ENCODE measurements around the gene ORAI3.

Gene ORAI3

DNA sequence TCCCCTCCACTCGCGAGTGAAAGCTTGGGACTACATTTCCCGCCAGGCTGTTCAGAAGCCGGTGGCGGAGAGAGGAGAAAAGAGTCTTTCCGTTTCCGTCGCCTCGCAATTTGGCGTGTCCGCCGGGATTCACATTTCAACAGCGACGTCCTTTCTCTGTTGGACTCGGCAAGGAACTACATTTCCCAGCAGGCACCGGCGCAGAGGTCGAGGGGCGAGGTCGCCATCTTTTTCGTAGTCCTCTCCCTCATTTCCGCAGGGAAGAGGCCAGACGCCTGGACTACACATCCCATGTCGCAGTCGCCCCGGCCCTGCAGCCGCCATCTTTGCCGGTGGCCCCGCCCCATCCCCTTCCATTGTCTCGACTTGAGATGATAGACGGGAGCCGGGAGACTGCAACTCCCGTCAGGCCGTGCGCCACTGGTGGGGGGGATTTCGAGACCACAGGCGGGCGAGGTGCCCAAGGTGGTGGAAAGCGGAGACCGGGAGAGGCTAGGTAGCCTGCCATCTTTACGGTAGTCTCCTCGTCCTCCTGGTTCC lies 26.4 kb upstream of the ORAI3 start:
- no peak overlapping the region for H2BK12ac ChIP-seq (ENCODE audit: low read length)
- peak overlapping the region; percentile 76 for H2AFZ ChIP-seq (ENCODE audit: insufficient read depth, low read length, poor library complexity)
- no peak overlapping the region for H3K23ac ChIP-seq (ENCODE audit: low read length)
- H3K4me2 ChIP-seq (ENCODE audit: low read length): peak overlapping the region; percentile 83
- no peak overlapping the region for H2AK5ac ChIP-seq (ENCODE audit: low read length)
- no peaks in the 10 kb centered on the region for H3K27me3 ChIP-seq (ENCODE audit: insufficient read depth, low read length)
- no peaks in the 10 kb centered on the region for H3K9me3 ChIP-seq (ENCODE audit: insufficient read depth, low read depth, low read length)
- H3K4ac ChIP-seq (ENCODE audit: low read depth, low read length): peak overlapping the region; percentile 33
- H3K4me3 ChIP-seq (ENCODE audit: low read depth, low read length): peak overlapping the region; percentile 80
- H3K18ac ChIP-seq (ENCODE audit: low read length): peak overlapping the region; percentile 92
- H4K8ac ChIP-seq (ENCODE audit: low read depth, low read length): peak overlapping the region; percentile 92
- DNase-seq: peak; percentile 99 to 100
- peak overlapping the region; percentile 57 for H2BK120ac ChIP-seq (ENCODE audit: insufficient read depth, low read length, poor library complexity)
- peaks cover 19 to 21% of the 10 kb centered on the region in 2 experiments for H3K36me3 ChIP-seq (ENCODE audit: control insufficient read depth in 1 of 2, insufficient read depth in 2 of 2, low read length in 2 of 2)
- H3K9ac ChIP-seq (ENCODE audit: low read length): peak overlapping the region; percentile 59
- peak overlapping the region; percentile 91 for H4K91ac ChIP-seq (ENCODE audit: low read depth, low read length)
- H3K79me2 ChIP-seq (ENCODE audit: control insufficient read depth, insufficient read depth, low read length, poor library complexity): peaks cover 9% of the 10 kb centered on the region
- no CpG with 5 or more reads among the region's 42 CpGs for WGBS (ENCODE audit: extremely low coverage, insufficient coverage, insufficient read length)
- peak overlapping the region; percentile 94 for H3K14ac ChIP-seq (ENCODE audit: low read length)
- peak overlapping the region; percentile 43 for H4K12ac ChIP-seq (ENCODE audit: low read depth, low read length)
- peak overlapping the region; percentile 79 for H2BK5ac ChIP-seq (ENCODE audit: low read depth, low read length, poor library complexity)
- H3K4me1 ChIP-seq (ENCODE audit: control insufficient read depth in 1 of 2, insufficient read depth in 2 of 2, low read length in 2 of 2): peaks cover 4 to 5% of the 10 kb centered on the region in 2 experiments
- peak overlapping the region; percentile 75 for H3K27ac ChIP-seq (ENCODE audit: low read depth, low read length)
- peaks cover 17% of the 10 kb centered on the region for H3K79me1 ChIP-seq (ENCODE audit: low read length)

DNA sequence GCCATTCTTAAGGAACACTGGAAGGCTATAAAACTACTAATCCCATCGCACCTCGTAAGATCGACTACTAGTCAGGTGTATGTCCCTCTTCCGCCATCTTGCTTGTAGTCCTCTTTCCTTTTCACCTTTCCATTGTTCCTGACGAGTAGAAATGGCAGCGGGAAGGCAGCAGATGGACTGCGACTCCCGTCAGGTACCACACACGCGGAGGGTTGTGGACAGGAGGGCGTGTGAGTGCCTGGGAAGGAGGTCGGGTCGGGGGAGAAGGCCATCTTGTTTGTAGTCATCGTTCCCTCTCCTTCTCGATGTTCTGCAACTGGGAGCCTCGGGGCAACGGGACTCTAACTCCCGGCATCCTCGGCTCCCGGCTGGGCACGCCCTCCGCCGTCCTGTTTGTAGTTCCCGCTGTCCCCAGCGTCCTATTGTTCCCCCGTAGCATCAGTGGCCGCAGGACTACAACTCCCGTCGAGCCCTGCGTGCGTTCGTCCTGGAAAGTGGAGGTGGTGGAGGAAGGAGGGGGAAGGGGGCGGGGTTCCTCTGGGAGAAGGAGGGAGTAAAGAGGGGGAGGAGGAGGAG lies 25.8 kb upstream of the ORAI3 start:
- Histone ChIP-seq H4K91ac (ENCODE audit: low read depth, low read length) (peak overlapping the region; percentile 91), H3K27me3 (ENCODE audit: insufficient read depth, low read length) (no peaks in the 10 kb centered on the region), H2BK5ac (ENCODE audit: low read depth, low read length, poor library complexity) (peak overlapping the region; percentile 79), H3K27ac (ENCODE audit: low read depth, low read length) (peak overlapping the region; percentile 71), H2BK120ac (ENCODE audit: insufficient read depth, low read length, poor library complexity) (peak overlapping the region; percentile 57), H3K4me1 (ENCODE audit: control insufficient read depth in 1 of 2, insufficient read depth in 2 of 2, low read length in 2 of 2) (peaks cover 4 to 5% of the 10 kb centered on the region in 2 experiments), H3K79me2 (ENCODE audit: control insufficient read depth, insufficient read depth, low read length, poor library complexity) (peaks cover 9% of the 10 kb centered on the region), H3K79me1 (ENCODE audit: low read length) (peaks cover 17% of the 10 kb centered on the region), H2AFZ (ENCODE audit: insufficient read depth, low read length, poor library complexity) (peak overlapping the region; percentile 76), H3K4me3 (ENCODE audit: low read depth, low read length) (peak overlapping the region; percentile 80), H3K14ac (ENCODE audit: low read length) (peak overlapping the region; percentile 94), H3K23ac (ENCODE audit: low read length) (no peak overlapping the region), H3K18ac (ENCODE audit: low read length) (peak overlapping the region; percentile 75), H4K12ac (ENCODE audit: low read depth, low read length) (peak overlapping the region; percentile 43), H4K8ac (ENCODE audit: low read depth, low read length) (peak overlapping the region; percentile 92), H3K36me3 (ENCODE audit: control insufficient read depth in 1 of 2, insufficient read depth in 2 of 2, low read length in 2 of 2) (peaks cover 22 to 26% of the 10 kb centered on the region in 2 experiments), H2BK12ac (ENCODE audit: low read length) (no peak overlapping the region), H2AK5ac (ENCODE audit: low read length) (no peak overlapping the region), H3K4ac (ENCODE audit: low read depth, low read length) (peak overlapping the region; percentile 33), H3K4me2 (ENCODE audit: low read length) (peak overlapping the region; percentile 46), H3K9ac (ENCODE audit: low read length) (peak overlapping the region; percentile 59), H3K9me3 (ENCODE audit: insufficient read depth, low read depth, low read length) (no peaks in the 10 kb centered on the region)
- DNase-seq: peak; percentile 100
- WGBS (ENCODE audit: extremely low coverage, insufficient coverage, insufficient read length): no CpG with 5 or more reads among the region's 33 CpGs

DNA sequence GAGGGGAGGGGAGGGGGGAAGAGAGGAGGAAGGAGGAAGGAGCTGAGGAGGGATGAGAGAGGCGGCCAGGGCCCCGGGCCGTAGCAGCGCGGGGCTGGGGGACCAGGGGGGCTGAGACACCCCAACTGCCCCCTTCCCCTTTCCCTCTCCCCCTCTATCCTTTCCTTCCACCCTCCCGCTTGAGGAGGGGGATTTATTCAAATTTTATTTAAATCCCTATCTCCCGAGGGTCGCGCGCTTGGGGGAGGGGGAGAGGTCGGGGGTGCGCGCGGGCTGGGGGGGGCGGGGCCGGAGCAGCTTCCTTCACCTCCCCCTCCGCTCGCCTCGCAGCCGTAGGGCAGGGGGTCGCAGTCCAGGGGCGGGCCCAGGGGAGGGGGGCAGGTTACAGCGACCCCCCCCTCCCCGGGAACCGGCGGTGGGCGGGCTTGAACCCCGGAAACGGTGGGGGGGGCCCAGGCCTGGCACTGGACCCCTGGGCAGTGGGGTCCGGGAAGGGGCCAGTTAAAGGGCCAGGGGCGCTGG lies 25.3 kb upstream of the ORAI3 start, which contains the start of gene FBXL19:
TSS of gene FBXL19 (plus strand) at position 19 of the 522 bp plus-strand sequence. CDS start 2,183 bp downstream, outside the sequence.
- no CpG with 5 or more reads among the region's 31 CpGs for WGBS (ENCODE audit: extremely low coverage, insufficient coverage, insufficient read length)
- Histone ChIP-seq H3K4me1 (ENCODE audit: control insufficient read depth in 1 of 2, insufficient read depth in 2 of 2, low read length in 2 of 2) (peaks cover 4 to 5% of the 10 kb centered on the region in 2 experiments), H3K27me3 (ENCODE audit: insufficient read depth, low read length) (no peaks in the 10 kb centered on the region), H4K91ac (ENCODE audit: low read depth, low read length) (peak within 1 kb of the TSS; percentile 96), H3K9me3 (ENCODE audit: insufficient read depth, low read depth, low read length) (no peaks in the 10 kb centered on the region), H3K4me2 (ENCODE audit: low read length) (peak within 1 kb of the TSS; percentile 84), H3K79me1 (ENCODE audit: low read length) (peaks cover 17% of the 10 kb centered on the region), H4K12ac (ENCODE audit: low read depth, low read length) (peak within 1 kb of the TSS; percentile 86), H3K14ac (ENCODE audit: low read length) (peak within 1 kb of the TSS; percentile 96), H3K79me2 (ENCODE audit: control insufficient read depth, insufficient read depth, low read length, poor library complexity) (peaks cover 9% of the 10 kb centered on the region), H3K9ac (ENCODE audit: low read length) (peak within 1 kb of the TSS; percentile 84), H2AFZ (ENCODE audit: insufficient read depth, low read length, poor library complexity) (peak within 1 kb of the TSS; percentile 76), H3K4me3 (ENCODE audit: low read depth, low read length) (peak within 1 kb of the TSS; percentile 82), H3K27ac (ENCODE audit: low read depth, low read length) (peak within 1 kb of the TSS; percentile 75), H3K4ac (ENCODE audit: low read depth, low read length) (peak within 1 kb of the TSS; percentile 82), H2BK12ac (ENCODE audit: low read length) (no peak within 1 kb of the TSS), H3K23ac (ENCODE audit: low read length) (no peak within 1 kb of the TSS), H2AK5ac (ENCODE audit: low read length) (peak within 1 kb of the TSS; percentile 81), H2BK5ac (ENCODE audit: low read depth, low read length, poor library complexity) (peak within 1 kb of the TSS; percentile 79), H3K18ac (ENCODE audit: low read length) (peak within 1 kb of the TSS; percentile 97), H2BK120ac (ENCODE audit: insufficient read depth, low read length, poor library complexity) (peak within 1 kb of the TSS; percentile 63), H4K8ac (ENCODE audit: low read depth, low read length) (peak within 1 kb of the TSS; percentile 92), H3K36me3 (ENCODE audit: control insufficient read depth in 1 of 2, insufficient read depth in 2 of 2, low read length in 2 of 2) (peaks cover 27 to 31% of the 10 kb centered on the region in 2 experiments)
- DNase-seq: no peak

DNA sequence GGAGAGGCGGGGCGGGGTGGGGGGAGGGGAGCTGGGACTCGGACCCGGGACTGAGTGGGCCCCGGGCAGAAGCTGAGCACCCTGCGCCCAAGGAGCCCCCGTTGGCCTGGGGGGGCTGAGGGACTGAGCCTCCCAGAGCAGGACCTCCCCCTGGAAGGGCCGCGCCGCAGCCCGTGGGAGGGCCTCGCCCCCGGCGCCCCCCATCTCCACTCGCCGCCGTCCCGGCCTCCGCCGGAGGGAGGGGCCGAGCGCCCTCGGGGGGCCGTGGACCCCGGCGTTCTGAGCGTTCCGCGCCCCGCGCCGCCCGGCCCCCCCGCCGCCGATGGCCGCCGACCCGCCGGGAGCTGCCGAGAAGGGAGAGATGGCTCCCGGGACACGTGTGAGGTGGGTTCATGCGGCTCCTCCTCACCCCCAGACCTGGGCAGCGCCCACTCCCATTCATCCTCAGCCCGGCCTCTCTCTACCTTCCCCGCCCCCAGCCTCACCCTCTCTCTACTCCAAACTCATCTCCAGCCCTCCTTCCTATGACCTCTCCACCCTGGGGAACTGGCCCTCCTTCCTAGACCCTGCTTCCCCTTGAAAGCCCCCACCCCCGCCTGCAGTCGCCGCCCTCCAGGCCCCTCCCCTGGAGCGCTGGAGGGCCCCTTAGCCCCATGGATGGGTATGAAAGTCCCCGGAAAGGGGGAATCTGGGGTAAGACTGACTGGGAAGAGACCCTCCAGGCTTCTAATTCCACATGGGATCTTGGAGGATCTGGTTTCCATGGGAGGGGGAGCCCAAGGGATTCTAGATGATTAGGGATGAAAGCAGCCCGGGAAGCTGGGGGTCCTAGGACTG lies 24.6 kb upstream of the ORAI3 start:
- Histone ChIP-seq H4K91ac (ENCODE audit: low read depth, low read length) (peak overlapping the region; percentile 96), H2BK12ac (ENCODE audit: low read length) (no peak overlapping the region), H3K14ac (ENCODE audit: low read length) (peak overlapping the region; percentile 96), H3K79me2 (ENCODE audit: control insufficient read depth, insufficient read depth, low read length, poor library complexity) (peaks cover 9% of the 10 kb centered on the region), H2BK5ac (ENCODE audit: low read depth, low read length, poor library complexity) (peak overlapping the region; percentile 70), H2BK120ac (ENCODE audit: insufficient read depth, low read length, poor library complexity) (peak overlapping the region; percentile 63), H3K36me3 (ENCODE audit: control insufficient read depth in 1 of 2, insufficient read depth in 2 of 2, low read length in 2 of 2) (peaks cover 31 to 37% of the 10 kb centered on the region in 2 experiments), H2AFZ (ENCODE audit: insufficient read depth, low read length, poor library complexity) (peak overlapping the region; percentile 30), H3K18ac (ENCODE audit: low read length) (peak overlapping the region; percentile 97), H3K4me2 (ENCODE audit: low read length) (peak overlapping the region; percentile 84), H3K27me3 (ENCODE audit: insufficient read depth, low read length) (no peaks in the 10 kb centered on the region), H3K4me1 (ENCODE audit: control insufficient read depth in 1 of 2, insufficient read depth in 2 of 2, low read length in 2 of 2) (peaks cover 4 to 5% of the 10 kb centered on the region in 2 experiments), H3K23ac (ENCODE audit: low read length) (no peak overlapping the region), H3K9me3 (ENCODE audit: insufficient read depth, low read depth, low read length) (no peaks in the 10 kb centered on the region), H4K12ac (ENCODE audit: low read depth, low read length) (peak overlapping the region; percentile 86), H3K9ac (ENCODE audit: low read length) (peak overlapping the region; percentile 84), H4K8ac (ENCODE audit: low read depth, low read length) (peak overlapping the region; percentile 63), H2AK5ac (ENCODE audit: low read length) (peak overlapping the region; percentile 81), H3K79me1 (ENCODE audit: low read length) (peaks cover 17% of the 10 kb centered on the region), H3K27ac (ENCODE audit: low read depth, low read length) (peak overlapping the region; percentile 69), H3K4ac (ENCODE audit: low read depth, low read length) (peak overlapping the region; percentile 82), H3K4me3 (ENCODE audit: low read depth, low read length) (peak overlapping the region; percentile 82)
- DNase-seq: no peak
- WGBS (ENCODE audit: extremely low coverage, insufficient coverage, insufficient read length): no CpG with 5 or more reads among the region's 53 CpGs

All from trophoblast cell (in vitro differentiated cells and primary cell).